Measurements from ENCODE around the gene EPN2. TPM values are rescaled to one million over a fixed set of nuclear protein-coding genes. Genes with fewer than 3 reads are reported as not detected.
A peak's percentile ranks its signal among the peaks of the same experiment; 100 is the strongest.

EPN2 gene
- total RNA-seq, 4 donors from 2014 or later: 26.0 to 45.9 (median 34.6) TPM

GRCh38 chr17:19361944-19362276 lies 124.7 kb downstream of the EPN2 start:
- no peak for ATAC-seq (ENCODE audit: low FRiP score)
- DNase-seq (ENCODE audit: low spot score): no peak
- no peak for TF ChIP-seq CTCF (IDR thresholded peaks at IDR 0.05)

GRCh38 chr17:19362277-19363113 lies 125.3 kb downstream of the EPN2 start, which contains the start of gene B9D1:
B9D1 (minus strand) TSS chr17:19362723; CDS start chr17:19362569, 154 bp downstream.
- DNase-seq (ENCODE audit: low spot score): peak; percentile 84
- peak in 2 of 3 donors; percentile 32 to 89 for TF ChIP-seq CTCF (IDR thresholded peaks at IDR 0.05)
- ATAC-seq (ENCODE audit: low FRiP score): peak; percentile 90

- no peak for TF ChIP-seq CTCF (IDR thresholded peaks at IDR 0.05)
- no peak for DNase-seq (ENCODE audit: low spot score)
- no peak for ATAC-seq (ENCODE audit: low FRiP score)
Measured at GRCh38 chr17:19363114-19363438, 125.9 kb downstream of the EPN2 start.

- DNase-seq (ENCODE audit: low spot score) (no peak), ATAC-seq (ENCODE audit: low FRiP score) (no peak)
- TF ChIP-seq CTCF (IDR thresholded peaks at IDR 0.05): no peak
Measured at GRCh38 chr17:19363460-19364035, 126.4 kb downstream of the EPN2 start.

GRCh38 chr17:19364699-19365498 lies 127.7 kb downstream of the EPN2 start:
- DNase-seq (ENCODE audit: low spot score) (no peak), ATAC-seq (ENCODE audit: low FRiP score) (no peak)
- TF ChIP-seq CTCF (IDR thresholded peaks at IDR 0.05): no peak

GRCh38 chr17:19365499-19365817 lies 128.3 kb downstream of the EPN2 start:
- ATAC-seq (ENCODE audit: low FRiP score) (no peak), DNase-seq (ENCODE audit: low spot score) (no peak)
- no peak for TF ChIP-seq CTCF (IDR thresholded peaks at IDR 0.05)
